DMS79 treated with DMSO at 0.1 percent for 48 hours (cell line): Measurements from ENCODE around the gene ZNF407.
A peak's percentile ranks its signal among the peaks of the same experiment; 100 is the strongest.

Experiments
- DNase-seq: peaks from one replicate; lab custom pipeline; 2025; lab: John Stamatoyannopoulos, UW

ZNF407 gene

DNA sequence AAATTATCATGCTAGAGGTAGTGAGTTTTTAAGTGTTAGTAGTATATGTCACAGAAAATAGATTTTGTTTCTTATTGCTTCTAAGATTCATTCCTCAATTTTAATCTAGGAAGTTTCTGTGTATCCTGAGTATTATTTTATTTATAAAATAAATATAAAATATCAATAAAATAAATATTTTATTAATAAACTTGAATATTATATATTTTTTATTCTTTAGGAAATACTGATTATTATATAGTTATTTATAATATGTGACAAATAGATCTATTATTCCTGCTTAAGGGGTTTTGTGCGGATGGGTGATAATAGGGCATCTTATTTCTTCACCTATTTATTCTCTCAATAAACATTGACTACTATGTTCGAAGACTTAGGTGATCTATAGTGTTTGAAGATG lies 191.0 kb downstream of the ZNF407 start:
- DNase-seq, result no peak

DNA sequence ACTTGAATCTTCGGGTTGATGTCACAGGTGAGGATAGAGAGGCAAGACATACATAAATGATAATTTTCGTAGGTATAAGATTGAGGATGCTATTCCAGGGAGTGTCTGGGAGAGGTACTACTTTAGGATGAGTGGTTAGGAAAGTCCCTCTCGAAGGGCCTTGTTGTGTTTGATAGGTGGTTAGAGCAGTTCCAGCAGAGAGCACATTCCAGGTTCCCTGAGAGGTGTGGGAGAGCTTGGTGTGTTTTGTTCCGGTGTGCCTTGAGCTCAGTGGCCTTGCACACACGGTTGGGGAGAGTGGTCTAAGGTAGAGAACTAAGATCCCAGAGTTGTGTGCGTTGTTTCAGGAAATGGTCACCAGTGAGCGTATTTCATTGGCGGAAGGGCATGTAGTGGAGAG lies 191.4 kb downstream of the ZNF407 start:
- DNase-seq, result no peak

DNA sequence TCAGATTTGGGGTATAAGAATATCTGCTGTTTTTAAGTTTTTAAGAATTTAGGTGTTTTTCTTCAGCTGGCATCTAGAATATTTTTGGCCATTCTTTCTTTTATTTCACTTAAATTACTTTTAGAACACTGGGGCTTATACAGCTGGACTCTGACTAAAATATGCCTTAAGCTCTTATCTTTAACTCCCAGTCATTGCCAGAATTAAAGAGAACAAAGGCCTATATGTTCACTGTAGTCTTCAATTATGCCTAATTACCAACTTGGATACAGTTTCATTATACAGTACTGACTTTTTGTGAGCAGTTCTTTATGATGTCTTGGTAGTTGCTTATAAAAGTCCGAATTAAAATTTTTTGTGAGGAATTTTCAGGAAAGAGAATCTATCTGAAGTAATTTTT lies 192.8 kb downstream of the ZNF407 start:
- DNase-seq, result no peak

DNA sequence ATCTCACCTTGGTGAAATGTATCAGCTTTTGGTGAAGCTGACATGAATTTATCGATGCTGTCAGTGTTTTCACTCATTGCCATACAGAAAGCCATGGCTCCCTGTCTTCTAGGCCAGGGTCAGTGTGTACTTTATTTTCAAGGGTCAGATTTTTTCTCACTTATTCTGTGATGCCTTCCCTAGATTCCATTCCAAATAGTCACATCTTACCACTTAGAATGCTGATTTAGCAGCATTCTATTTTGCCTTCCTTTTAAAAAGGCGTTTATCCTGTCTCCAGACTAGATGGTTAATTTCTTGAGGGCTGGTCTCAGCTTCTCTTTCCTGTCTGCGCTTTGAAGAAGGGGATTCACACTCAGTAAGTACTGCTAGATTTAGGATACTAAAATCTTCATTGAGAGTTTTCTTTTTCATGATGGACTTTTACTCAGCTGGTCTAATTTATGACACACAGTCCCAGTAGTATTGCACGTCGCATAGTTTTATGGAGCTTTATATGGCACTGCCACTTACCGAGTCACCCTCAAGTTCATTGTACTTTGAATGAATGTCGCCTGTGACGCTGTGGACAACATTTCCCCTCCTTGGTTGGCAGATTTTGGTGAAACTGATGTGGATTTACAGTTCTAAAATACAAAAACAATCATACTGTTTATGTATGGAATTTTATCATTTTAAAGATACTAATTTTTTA lies 194.0 kb downstream of the ZNF407 start:
- no peak for DNase-seq

DNA sequence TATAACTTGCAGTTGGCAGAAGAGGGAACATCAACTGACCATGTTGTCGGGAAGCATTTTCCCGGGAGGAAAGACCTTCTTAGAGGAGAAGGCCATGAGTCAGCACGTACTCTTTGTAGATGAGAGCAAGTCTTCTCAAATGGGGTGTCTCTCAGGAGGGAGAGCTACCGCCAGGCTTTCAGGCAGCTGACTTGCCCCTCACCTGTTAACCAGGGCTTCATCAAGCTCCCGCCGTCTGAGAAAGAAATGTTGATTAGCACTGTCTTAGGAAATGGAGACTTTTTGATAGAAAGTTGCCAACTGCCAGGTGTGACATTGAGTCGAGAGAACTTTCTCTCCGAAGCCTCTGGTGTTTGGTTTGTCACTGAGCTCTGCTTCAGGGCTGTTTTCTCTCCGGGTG lies 196.1 kb downstream of the ZNF407 start:
- DNase-seq, result no peak

DNA sequence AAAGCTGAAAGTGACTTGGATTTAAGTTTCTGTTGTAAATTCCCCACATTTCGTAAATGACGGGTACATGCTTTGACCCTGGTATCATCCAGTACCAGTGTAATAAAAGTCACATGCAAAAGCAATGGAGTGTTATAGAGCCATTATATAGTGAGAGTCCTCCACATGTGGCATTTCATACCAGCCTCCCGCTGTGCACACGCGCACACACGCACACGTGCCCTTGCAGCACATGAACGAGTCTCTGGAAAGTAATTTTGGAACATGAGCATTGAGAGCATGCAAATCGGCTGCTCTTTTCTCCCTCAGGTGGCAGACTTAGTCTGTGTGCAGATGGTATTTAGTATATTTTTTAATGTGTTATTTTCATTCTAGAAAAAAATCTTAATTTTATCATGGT lies 198.1 kb downstream of the ZNF407 start:
- DNase-seq, result no peak

DNA sequence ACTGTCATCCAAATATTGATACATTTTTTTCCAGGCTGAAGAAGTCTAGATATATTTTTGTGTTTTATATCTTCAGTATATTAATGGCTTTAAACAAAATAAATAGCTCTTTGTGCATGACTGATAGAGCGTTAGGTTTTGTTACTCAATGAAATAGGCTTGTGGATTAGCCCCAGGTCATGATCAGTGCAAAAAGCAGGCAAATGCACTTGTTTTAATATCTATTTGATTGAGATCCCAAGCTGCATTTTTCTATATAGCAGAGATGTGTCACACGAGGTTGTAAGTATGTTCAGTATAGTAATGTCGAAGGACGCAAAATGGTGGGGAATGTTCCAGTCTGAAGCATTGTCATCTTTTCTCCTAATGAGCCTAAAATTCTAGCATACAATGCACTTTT lies 198.5 kb downstream of the ZNF407 start:
- no peak for DNase-seq

DNA sequence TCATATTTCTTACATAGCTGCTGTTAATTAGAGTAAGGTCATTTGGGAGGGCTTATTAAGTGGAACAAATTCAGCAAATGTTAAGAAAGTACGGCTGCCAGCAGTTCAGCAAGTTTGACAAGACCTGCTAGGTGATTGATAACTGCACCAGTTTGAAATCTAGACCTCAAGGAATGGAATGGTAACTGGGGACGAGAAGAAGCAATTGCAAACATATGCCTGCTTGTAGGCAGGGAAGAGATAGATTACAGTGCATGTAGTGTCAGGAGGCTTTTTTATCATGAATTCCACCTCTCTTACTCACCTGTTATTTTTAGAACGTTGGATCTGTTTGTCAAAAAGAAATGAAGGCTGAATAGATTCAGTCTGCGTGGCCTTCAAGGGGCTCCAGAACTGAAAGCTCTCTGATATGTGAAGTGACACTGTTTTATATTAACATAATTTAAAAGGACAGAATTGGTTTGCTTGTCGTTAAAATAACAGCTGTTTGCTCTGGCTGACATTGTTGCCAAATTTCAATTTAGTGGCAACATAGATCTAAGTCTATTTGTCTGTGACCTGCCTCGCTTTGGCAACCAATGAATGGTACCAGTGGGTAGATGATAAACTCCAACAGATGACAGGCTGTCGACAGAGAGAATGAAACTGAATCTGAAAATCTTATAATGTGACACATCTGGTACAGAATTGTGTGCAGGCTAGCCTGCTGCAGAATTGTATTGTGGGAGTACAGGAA lies 199.3 kb downstream of the ZNF407 start:
- DNase-seq, result no peak

DNA sequence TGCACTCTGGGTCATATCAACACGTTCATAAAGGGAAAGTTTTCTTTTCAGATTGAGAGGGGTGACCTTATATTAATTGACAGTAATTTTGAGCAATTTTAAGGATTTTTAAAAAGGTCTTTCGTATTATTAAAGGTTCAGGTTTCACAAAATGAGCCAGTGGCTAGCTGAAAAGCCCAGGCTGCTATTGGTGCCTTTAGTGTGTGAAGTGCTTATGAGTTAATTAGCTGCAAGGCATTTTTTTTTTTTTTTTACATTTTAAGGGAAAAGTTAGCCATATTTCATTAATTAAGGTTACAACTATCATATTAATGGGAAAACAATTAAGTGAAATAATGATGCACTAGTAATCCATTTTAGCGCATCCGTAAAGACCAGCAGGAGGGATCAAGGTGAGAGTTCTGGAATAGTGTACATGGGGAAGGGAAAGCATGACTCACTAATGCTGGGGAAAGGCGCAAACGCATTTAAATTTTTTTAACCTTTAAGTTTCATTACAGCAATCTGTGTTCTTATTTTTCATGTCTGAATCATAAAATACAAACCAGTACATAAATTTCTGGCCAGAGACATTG lies 200.0 kb downstream of the ZNF407 start:
- DNase-seq, result no peak

DNA sequence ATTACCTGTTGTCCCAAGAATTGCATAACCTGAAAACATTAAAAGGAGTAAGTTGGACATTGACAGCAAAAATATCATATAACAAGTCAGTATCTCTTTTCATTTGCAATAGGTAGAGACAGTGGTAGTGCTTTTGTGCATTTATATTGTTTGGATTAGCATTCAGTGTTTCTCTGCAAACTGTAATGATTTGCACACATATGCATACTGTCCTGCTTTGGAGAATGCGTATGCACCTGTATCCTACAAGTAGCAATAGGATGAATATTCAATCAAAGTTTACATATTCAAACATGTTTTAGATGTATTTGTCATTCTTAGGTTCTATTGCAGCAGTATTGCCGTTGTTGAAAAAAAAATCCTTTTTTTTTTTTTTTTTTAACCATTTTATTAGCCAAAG lies 201.9 kb downstream of the ZNF407 start:
- no peak for DNase-seq

DNA sequence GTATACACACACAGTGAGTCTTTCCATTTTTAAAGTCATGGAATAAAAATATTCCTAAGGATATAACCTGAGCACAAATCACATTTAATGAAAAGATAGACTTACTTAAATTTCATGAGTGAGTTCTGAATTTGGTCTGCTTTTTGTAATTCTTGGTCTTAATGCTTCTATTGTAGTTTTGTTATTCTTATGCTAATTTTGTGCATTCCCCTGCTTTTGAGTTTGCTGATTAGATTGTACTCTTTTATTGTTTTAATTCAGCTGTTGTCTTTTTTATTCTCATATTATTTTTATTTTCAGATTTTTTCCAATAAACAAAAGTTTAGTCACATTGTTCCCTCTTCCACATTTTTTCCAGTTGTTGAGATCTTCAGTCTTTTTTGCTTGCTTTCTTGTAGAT lies 202.4 kb downstream of the ZNF407 start:
- DNase-seq, result no peak

DNA sequence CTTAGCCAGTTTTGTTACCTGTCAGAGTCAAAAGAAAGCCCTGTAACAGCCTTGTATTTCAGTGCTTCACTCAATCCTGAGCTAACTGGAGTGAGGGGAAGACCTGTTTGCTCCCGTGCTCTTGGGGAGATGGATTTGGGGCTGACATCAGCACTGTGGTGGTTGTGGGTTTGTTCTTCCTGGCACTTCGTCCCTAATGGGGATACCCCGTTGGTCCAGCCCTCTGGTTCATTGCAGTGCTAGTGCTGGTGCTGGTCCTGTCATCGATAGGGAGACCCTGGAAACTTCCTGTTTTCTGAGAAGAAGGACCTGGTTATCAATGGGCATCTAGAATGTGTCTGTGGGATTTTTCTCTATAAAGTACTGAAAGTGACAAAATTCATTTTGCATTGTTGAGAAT lies 205.4 kb downstream of the ZNF407 start:
- DNase-seq, result no peak

DNA sequence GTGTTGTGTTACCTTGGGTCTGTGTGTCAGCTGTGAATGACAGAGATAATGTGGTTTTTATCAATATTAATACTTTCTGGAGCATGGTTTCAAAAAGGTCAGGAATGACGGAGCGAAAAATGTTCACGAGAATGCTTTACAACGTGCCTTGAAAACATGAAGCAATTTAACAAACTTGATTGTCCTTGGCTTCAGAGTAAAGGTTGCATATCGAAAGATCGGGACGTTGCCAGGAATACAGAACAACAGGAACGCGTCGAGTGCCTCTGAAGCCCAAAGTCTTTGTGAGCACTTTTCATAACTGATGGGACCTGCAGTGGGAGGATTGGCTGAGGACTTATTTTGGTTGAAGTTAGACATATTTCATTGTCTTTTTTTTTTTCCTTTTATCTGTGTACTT lies 206.1 kb downstream of the ZNF407 start:
- DNase-seq, result no peak

DNA sequence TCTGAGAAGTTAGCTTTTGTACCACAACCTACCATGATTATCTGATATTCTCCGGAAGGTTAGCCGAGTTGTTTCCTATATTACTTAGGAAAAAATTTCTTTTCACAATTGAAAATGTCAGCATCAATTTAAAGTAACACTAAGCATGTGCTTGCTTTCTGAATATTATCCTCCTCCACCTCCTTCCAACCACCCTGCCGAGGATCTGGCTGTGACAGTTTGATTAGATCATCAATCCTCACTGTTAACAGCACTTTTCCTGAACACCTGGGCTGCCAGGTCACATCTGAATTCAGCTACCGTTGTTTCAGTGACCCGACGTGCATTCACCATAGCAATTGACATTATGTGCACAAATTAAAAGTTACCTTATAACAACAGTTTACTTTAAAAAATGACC lies 207.0 kb downstream of the ZNF407 start:
- DNase-seq, result no peak

DNA sequence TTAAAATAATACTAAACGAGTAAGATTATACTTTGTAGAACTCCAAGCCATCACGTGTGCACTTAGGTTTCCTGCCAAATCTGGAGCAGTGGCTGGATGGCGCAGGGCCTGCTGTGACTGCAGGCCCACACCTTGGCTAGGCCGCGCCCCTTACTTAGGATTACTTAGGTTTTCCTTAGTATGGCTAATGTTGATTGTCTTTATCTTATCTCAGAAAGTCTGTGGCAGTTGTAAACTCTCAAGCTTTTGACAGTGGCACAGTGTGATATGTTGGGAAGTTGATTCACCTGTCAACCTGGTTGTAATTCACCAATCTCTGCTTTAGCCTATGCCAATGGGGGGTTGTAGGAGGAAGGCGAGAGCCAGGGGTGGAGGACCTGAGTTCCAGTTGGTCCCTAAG lies 208.4 kb downstream of the ZNF407 start:
- no peak for DNase-seq

DNA sequence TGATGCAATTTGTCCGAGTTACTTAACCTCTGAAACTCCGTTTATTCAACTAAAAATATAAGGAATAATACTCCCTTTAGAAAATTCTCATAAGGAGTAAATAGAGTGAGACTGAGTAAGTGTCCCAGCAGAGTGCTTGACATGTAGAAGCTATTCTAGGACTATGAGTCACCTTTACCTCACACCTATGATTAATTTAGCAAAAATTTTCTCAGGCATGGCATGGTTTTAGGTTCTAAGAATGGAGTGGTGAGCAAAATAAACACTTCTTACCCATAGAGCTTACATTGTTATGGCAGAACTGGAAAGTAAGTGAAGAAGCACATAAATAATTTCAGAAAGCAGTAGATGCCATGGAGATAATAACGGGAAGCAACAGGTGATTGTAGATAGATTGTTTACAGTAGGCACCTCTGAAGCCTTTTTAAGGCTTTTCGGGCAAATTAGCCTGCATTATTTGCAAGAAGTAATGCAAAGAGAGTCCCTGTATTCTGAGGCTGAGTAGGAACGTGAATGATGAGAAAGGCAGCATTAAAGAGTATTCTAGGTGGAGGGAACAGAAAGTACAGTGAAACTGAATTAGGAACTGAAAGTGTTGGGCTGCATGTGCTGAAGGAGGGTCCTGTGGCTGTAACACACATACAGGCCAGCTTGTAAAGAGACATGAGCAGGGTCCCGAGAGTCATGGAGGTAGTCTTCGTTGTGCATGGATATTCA lies 209.2 kb downstream of the ZNF407 start:
- DNase-seq, result peak; percentile 20

DNA sequence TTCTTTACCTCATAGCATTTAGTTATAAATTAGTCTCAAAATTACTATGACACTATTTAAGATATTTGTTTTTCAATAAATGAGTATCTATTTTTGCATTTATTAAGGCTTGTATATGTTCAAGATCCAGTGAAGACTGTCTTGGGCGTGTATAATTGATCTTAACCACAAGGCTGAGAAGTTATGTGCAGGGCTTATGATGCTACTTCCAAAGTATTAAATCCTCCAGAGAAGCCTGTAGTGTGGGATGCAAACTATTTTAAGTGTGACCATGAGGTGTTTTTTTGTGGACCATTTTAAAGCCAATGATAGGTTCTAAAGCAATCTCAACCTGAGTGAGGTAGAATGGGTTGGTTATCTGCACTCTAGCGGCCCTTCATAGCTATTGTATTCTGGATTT lies 219.9 kb downstream of the ZNF407 start:
- no peak for DNase-seq

DNA sequence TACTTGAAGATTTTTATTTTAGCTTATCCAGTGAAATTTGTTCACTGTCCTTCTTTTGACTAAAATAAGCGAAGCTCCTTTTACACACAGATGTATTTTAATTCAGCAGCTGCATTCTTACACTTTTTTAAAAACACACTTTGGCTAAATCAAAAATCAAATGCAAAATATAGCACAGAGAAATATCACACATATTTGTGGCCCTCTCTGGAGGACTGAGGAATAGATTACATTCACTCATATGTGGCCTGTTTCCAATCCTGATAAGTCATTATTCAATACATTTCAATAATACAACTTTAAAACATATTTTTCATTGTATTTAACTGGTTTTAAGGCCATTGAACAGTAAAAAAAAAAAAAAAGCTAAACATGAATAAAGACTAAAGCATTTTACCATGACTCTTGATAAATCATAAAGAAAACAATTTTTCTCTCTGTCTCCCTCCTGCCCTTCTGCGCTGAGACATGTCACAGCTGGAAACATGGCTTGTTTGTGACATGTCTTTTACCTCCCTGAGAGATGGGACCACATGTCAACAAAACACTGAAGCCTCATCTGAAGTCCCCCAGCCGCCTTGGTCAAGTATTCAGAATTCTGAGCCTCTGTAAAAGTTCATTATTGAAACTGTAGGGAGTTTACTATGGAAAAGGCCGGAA lies 221.0 kb downstream of the ZNF407 start:
- no peak for DNase-seq

DNA sequence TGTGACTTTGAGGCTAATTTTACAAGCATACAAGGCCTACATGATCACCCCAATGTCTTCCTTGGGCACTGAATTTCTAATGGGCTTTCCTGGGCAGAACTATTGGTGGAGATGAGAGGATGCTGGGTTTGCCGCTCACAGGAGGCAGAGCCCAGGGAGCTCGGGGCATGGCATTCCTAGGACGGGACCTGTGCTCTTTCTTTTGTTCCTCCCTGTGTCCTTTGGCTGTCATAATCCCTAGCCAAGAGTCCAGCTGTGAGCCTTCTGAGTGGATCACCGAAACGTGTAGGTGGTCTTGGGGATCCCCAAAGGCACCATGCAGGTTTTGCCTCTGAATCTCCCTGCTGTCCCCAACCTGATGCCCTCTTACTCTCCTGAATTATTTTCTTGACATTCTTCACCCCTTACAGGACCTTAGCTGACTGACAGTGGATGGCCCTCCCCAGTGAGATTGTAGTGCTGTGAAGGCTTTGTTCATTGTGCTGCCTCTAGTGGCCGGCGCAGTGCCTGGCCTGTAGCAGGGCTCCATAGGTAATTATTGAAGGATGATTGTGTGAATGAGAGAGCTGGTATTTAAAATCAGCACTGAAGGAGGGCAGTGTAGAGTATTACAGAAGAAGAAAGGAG lies 221.9 kb downstream of the ZNF407 start:
- no peak for DNase-seq

DNA sequence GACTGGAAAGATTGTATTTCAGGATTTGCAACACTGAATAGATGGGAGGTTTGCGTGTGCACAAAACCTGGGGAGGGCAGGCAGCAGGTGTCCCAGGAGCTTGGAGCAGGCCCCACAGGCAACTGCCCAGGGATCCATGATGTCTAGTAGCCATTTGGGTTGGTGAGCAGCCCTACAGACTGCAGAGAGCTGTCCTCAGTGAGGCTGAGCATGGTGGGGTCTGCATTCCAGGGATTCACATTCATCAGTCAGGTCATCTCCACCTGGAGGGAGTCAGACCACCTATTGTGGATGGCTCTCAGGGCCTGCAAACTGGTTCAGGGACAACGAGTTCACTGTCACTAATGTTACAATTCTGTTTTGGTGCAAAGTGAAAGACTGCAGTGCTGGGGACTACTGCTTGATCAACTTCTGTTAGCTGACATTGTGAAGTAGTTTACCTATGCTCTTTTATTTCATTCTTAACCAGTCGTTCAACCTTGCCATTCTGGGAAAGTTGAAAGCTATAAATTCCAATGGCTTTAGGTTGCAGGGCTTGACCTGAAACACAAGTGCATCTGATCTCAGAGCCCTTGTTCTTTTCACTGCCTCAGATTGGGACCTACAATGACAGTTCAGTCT lies 222.6 kb downstream of the ZNF407 start:
- DNase-seq, result no peak

DNA sequence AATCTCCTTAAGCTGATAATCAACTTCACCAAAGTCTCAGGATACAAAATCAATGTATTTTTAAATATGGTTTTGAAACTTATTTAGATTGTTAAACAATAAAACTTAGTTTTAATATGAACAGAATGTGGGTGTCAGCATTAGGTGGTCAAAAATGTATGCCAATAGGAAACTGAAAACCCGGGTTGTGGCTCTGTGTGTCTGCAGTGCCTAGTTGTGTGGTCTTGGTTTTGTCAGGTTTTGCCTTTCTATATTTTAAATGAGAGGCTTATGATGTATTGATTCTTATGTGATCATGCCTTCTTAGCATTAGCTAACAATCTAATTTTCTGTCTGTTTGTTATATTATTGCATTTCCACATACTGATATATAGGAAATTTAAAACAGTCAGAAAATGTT lies 227.8 kb downstream of the ZNF407 start:
- no peak for DNase-seq
